Measurements from ENCODE around the gene TMEM247. TPM values are rescaled to one million over a fixed set of nuclear protein-coding genes. Genes with fewer than 3 reads are reported as not detected.
A peak's percentile ranks its signal among the peaks of the same experiment; 100 is the strongest.
"Not testable (repeated sequence)": the region's sequence is repeated elsewhere in the genome, so short reads cannot be mapped to it uniquely, and the experiment has no call there.

The TMEM247 gene
- total RNA-seq, 2 experiments from 2014 or later = not detected

GRCh38 chr2:46521215-46521683 is 41.9 kb downstream of the TMEM247 start:
- no peak overlapping the region for H3K27ac Mint-ChIP-seq
- H3K27me3 Mint-ChIP-seq (ENCODE audit: low read depth) = no peaks in the 10 kb centered on the region
- H3K4me1 Mint-ChIP-seq (ENCODE audit: low read depth) = peaks cover 2% of the 10 kb centered on the region
- ATAC-seq (no peak), DNase-seq (peak; percentile 18)
- CTCF ChIA-PET = no interaction called here
- POLR2A ChIA-PET = no interaction called here
- H3K36me3 Mint-ChIP-seq (ENCODE audit: low read depth) = peaks cover under 1% of the 10 kb centered on the region
- peaks cover 12% of the 10 kb centered on the region for H3K9me3 Mint-ChIP-seq (ENCODE audit: insufficient read depth)
- H3K4me3 Mint-ChIP-seq = no peak overlapping the region

DNA sequence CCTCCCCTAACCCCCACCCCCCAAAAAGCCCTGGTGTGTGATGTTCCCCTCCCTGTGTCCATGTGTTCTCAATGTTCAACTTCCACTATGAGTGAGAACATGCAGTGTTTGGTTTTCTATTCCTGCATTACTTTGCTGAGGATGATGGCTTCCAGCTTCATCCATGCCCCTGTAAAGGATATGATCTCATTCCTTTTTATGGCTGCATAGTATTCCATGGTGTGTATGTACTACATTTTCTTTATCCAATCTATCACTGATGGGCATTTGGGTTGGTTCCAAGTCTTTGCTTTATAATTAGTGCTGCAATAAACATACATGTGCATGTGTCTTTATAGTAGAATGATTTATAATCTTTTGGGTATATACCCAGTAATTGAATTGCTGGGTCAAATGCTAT is 43.0 kb downstream of the TMEM247 start:
- H3K27me3 Mint-ChIP-seq (ENCODE audit: low read depth); H3K4me3 Mint-ChIP-seq; H3K36me3 Mint-ChIP-seq (ENCODE audit: low read depth); H3K4me1 Mint-ChIP-seq (ENCODE audit: low read depth); H3K27ac Mint-ChIP-seq; POLR2A ChIA-PET; CTCF ChIA-PET; DNase-seq; H3K9me3 Mint-ChIP-seq (ENCODE audit: insufficient read depth); ATAC-seq: not testable (repeated sequence)

- CTCF ChIA-PET = no interaction called here
- ATAC-seq (no peak), DNase-seq (peak; percentile 16)
- Mint-ChIP-seq H3K36me3 (ENCODE audit: low read depth) (no peaks in the 10 kb centered on the region), H3K4me1 (ENCODE audit: low read depth) (peaks cover 2% of the 10 kb centered on the region), H3K4me3 (no peak overlapping the region), H3K27me3 (ENCODE audit: low read depth) (no peaks in the 10 kb centered on the region), H3K9me3 (ENCODE audit: insufficient read depth) (no peaks in the 10 kb centered on the region), H3K27ac (no peak overlapping the region)
- POLR2A ChIA-PET = no interaction called here
Observed at GRCh38 chr2:46525522-46526155, 46.3 kb downstream of the TMEM247 start.

GRCh38 chr2:46528880-46529279 is 49.5 kb downstream of the TMEM247 start:
- Mint-ChIP-seq H3K27me3 (ENCODE audit: low read depth) (no peaks in the 10 kb centered on the region), H3K27ac (no peak overlapping the region), H3K9me3 (ENCODE audit: insufficient read depth) (no peaks in the 10 kb centered on the region), H3K4me3 (no peak overlapping the region), H3K4me1 (ENCODE audit: low read depth) (peaks cover 3% of the 10 kb centered on the region), H3K36me3 (ENCODE audit: low read depth) (peaks cover 1% of the 10 kb centered on the region)
- POLR2A ChIA-PET = no interaction called here
- CTCF ChIA-PET = interaction anchor here (1.1 kb wide), 1 partner anchor 65 kb away, joined by 3 read pairs; no protein-coding TSS in a partner anchor
- DNase-seq (no peak), ATAC-seq (no peak)

GRCh38 chr2:46530639-46531038 is 51.3 kb downstream of the TMEM247 start:
- H3K4me1 Mint-ChIP-seq (ENCODE audit: low read depth) = peaks cover 21% of the 10 kb centered on the region
- ChIA-PET POLR2A (no interaction called here), CTCF (no interaction called here)
- H3K9me3 Mint-ChIP-seq (ENCODE audit: insufficient read depth) = peaks cover 3% of the 10 kb centered on the region
- DNase-seq = peak; percentile 8
- H3K27ac Mint-ChIP-seq = no peak overlapping the region
- H3K36me3 Mint-ChIP-seq (ENCODE audit: low read depth) = peaks cover 9% of the 10 kb centered on the region
- H3K4me3 Mint-ChIP-seq = no peak overlapping the region
- no peaks in the 10 kb centered on the region for H3K27me3 Mint-ChIP-seq (ENCODE audit: low read depth)
- no peak for ATAC-seq

GRCh38 chr2:46531863-46532262 is 52.5 kb downstream of the TMEM247 start:
- no peaks in the 10 kb centered on the region for H3K27me3 Mint-ChIP-seq (ENCODE audit: low read depth)
- H3K4me3 Mint-ChIP-seq = no peak overlapping the region
- POLR2A ChIA-PET = no interaction called here
- H3K36me3 Mint-ChIP-seq (ENCODE audit: low read depth) = peaks cover 9% of the 10 kb centered on the region
- DNase-seq (no peak), ATAC-seq (no peak)
- CTCF ChIA-PET = no interaction called here
- H3K4me1 Mint-ChIP-seq (ENCODE audit: low read depth) = peaks cover 31% of the 10 kb centered on the region
- peaks cover 3% of the 10 kb centered on the region for H3K9me3 Mint-ChIP-seq (ENCODE audit: insufficient read depth)
- no peak overlapping the region for H3K27ac Mint-ChIP-seq

Other genes starting within 250 kb of the TMEM247 start
- 10 to 100 TPM; 12.6 to 16.2 TPM for gene EPAS1, start 182.2 kb upstream of the TMEM247 start, total RNA-seq
- gene RHOQ, start 62.9 kb downstream of the TMEM247 start, total RNA-seq = 10 to 100 TPM; 12.5 to 13.4 TPM
- gene ATP6V1E2, start 63.0 kb downstream of the TMEM247 start, total RNA-seq = 1 to 10 TPM; 4.8 to 6.3 TPM
- 10 to 100 TPM; 20.4 to 22.1 TPM for gene PIGF, start 137.5 kb downstream of the TMEM247 start, total RNA-seq
- gene CRIPT, start 137.7 kb downstream of the TMEM247 start, total RNA-seq = 1 to 10 TPM; 8.1 to 8.8 TPM
- gene SOCS5, start 219.7 kb downstream of the TMEM247 start, total RNA-seq = 1 to 10 TPM; 5.8 to 6.7 TPM